ENCODE data around the gene RREB1. TPM values are rescaled to one million over a fixed set of nuclear protein-coding genes. Genes with fewer than 3 reads are reported as not detected.

Gene RREB1
- polyA plus RNA-seq, 4 donors, result 6.5 to 38.3 (median 11.5) TPM

DNA sequence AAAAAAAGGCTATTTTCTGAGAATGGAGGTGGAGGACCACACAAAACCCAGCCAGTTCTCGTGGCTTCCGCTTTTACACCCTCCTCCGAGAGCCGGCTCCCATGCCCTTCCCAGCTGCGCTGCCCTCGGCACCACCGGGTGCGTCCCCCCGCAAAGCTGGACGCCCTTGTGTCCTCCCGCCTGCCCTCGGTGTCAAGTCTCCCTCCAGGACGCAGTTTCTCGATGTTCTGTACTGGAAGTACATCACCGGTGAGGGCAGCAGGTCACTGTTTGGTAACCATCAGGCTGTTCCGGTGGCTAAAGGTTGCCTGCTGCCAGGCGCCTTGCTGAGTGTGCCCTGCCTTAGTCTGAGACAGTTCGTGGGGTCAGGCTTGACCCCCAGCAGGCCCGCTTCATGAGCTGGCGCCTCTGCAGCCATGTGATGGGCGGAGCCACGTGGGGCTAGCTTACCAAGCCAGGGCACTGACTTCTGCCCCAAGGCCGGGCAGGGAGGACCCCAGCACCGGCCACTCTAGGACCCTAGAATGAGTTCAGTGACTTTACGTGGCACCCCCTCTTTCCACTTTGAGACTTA, 34.6 kb downstream of the RREB1 start:
- 91 to 94% (median 94%) methylated on average over 25 of the region's 25 CpGs for WGBS, 3 donors
- FAIRE-seq (no peak), DNase-seq (no peak)
- Histone ChIP-seq H3K36me3 (ENCODE audit: control insufficient read depth in 3 of 3, insufficient read depth in 2 of 3, low read depth in 1 of 3, low read length in 3 of 3) (peaks cover 0 to 19% (median 0%) of the 10 kb centered on the region in 3 donors), H3K9me3 (ENCODE audit: control insufficient read depth in 2 of 2, insufficient read depth in 1 of 2, low read depth in 1 of 2, low read length in 1 of 2) (no peaks in the 10 kb centered on the region), H3K4me1 (ENCODE audit: control insufficient read depth in 3 of 3, insufficient read depth in 2 of 3, low read depth in 1 of 3, low read length in 2 of 3) (peaks cover 10 to 78% (median 27%) of the 10 kb centered on the region in 3 donors), H3K4me3 (ENCODE audit: low read depth in 1 of 3, low read length in 3 of 3) (no peak overlapping the region), H3K27ac (ENCODE audit: low read depth in 1 of 3, low read length in 2 of 3) (peak overlapping the region in 1 of 3 donors; percentile 5), H3K27me3 (ENCODE audit: control insufficient read depth in 3 of 3, insufficient read depth in 3 of 3, low read length in 3 of 3) (no peaks in the 10 kb centered on the region)

DNA sequence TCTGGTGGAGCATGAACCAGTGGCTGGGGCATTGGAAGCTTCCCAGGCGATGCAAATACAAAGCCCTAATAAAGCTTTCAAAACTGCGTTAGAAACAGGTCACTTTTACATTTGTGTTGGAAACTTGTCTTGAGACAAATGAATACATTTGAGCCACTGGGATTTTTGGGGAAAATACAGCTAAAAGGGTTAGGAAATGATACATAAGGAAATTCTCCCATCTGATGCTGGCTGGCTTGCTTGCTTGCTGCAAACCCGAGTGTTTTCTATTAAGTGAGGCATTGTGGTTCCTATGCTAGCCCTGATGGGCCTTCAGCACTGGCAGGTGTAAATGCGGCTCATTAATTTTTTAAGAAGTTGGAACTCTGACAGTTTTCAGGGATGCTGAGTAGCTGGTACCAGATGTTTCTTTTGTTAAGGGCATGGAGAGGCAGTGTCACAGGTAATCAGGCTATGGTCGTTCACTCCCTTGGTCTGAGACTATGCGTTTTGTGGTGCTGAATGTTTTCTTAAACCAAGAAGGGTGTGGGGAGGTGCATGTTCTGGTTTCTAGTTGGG, 35.2 kb downstream of the RREB1 start:
- no peak overlapping the region for H3K4me3 ChIP-seq (ENCODE audit: low read depth in 1 of 3, low read length in 3 of 3)
- no peak for FAIRE-seq
- 43 to 68% (median 55%) methylated on average over 6 of the region's 6 CpGs for WGBS, 3 donors
- peaks cover 10 to 74% (median 24%) of the 10 kb centered on the region in 3 donors for H3K4me1 ChIP-seq (ENCODE audit: control insufficient read depth in 3 of 3, insufficient read depth in 2 of 3, low read depth in 1 of 3, low read length in 2 of 3)
- no peaks in the 10 kb centered on the region for H3K9me3 ChIP-seq (ENCODE audit: control insufficient read depth in 2 of 2, insufficient read depth in 1 of 2, low read depth in 1 of 2, low read length in 1 of 2)
- no peak for DNase-seq
- peaks cover 0 to 19% (median 0%) of the 10 kb centered on the region in 3 donors for H3K36me3 ChIP-seq (ENCODE audit: control insufficient read depth in 3 of 3, insufficient read depth in 2 of 3, low read depth in 1 of 3, low read length in 3 of 3)
- no peaks in the 10 kb centered on the region for H3K27me3 ChIP-seq (ENCODE audit: control insufficient read depth in 3 of 3, insufficient read depth in 3 of 3, low read length in 3 of 3)
- H3K27ac ChIP-seq (ENCODE audit: low read depth in 1 of 3, low read length in 2 of 3), result peak overlapping the region in 2 of 3 donors; percentile 51 to 64

DNA sequence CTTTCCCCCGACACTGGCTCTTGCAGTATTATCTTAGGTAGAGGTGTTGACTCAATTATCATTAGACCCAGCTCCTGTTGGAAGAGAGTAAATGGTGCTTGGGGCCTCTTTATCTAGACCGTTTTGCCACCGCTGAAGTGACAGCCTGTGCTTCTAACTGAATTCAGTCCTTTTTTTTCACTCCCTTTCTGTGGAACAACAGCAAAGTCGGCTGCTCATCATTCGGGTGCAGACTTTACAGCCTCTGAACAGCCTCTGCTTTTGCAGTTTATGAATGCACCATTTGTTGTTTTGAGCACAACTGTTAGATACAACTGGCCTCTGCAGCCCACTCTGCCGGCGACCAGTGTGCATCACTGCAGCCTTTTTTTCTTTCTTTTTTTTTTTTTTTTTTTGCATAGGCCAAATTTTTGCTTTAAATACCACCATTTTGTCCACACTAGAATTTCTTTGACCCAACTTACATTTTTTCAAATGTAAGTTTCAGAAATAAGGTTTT, 35.8 kb downstream of the RREB1 start:
- FAIRE-seq (no peak), DNase-seq (no peak)
- no peak overlapping the region for H3K4me3 ChIP-seq (ENCODE audit: low read depth in 1 of 3, low read length in 3 of 3)
- peak overlapping the region in 2 of 3 donors; percentile 51 to 64 for H3K27ac ChIP-seq (ENCODE audit: low read depth in 1 of 3, low read length in 2 of 3)
- H3K27me3 ChIP-seq (ENCODE audit: control insufficient read depth in 3 of 3, insufficient read depth in 3 of 3, low read length in 3 of 3), result no peaks in the 10 kb centered on the region
- H3K9me3 ChIP-seq (ENCODE audit: control insufficient read depth in 2 of 2, insufficient read depth in 1 of 2, low read depth in 1 of 2, low read length in 1 of 2), result no peaks in the 10 kb centered on the region
- H3K4me1 ChIP-seq (ENCODE audit: control insufficient read depth in 3 of 3, insufficient read depth in 2 of 3, low read depth in 1 of 3, low read length in 2 of 3), result peaks cover 10 to 69% (median 29%) of the 10 kb centered on the region in 3 donors
- H3K36me3 ChIP-seq (ENCODE audit: control insufficient read depth in 3 of 3, insufficient read depth in 2 of 3, low read depth in 1 of 3, low read length in 3 of 3), result peaks cover 0 to 19% (median 0%) of the 10 kb centered on the region in 3 donors
- WGBS, 3 donors, result 17 to 47% (median 26%) methylated on average over 7 of the region's 7 CpGs

- Histone ChIP-seq H3K36me3 (ENCODE audit: control insufficient read depth in 3 of 3, insufficient read depth in 2 of 3, low read depth in 1 of 3, low read length in 3 of 3) (peaks cover 0 to 19% (median 0%) of the 10 kb centered on the region in 3 donors), H3K9me3 (ENCODE audit: control insufficient read depth in 2 of 2, insufficient read depth in 1 of 2, low read depth in 1 of 2, low read length in 1 of 2) (no peaks in the 10 kb centered on the region), H3K4me3 (ENCODE audit: low read depth in 1 of 3, low read length in 3 of 3) (no peak overlapping the region), H3K27ac (ENCODE audit: low read depth in 1 of 3, low read length in 2 of 3) (peak overlapping the region; percentile 56 to 88 (median 80)), H3K4me1 (ENCODE audit: control insufficient read depth in 3 of 3, insufficient read depth in 2 of 3, low read depth in 1 of 3, low read length in 2 of 3) (peaks cover 10 to 65% (median 29%) of the 10 kb centered on the region in 3 donors), H3K27me3 (ENCODE audit: control insufficient read depth in 3 of 3, insufficient read depth in 3 of 3, low read length in 3 of 3) (no peaks in the 10 kb centered on the region)
- WGBS, 3 donors, result 31 to 58% (median 47%) methylated on average over 7 of the region's 7 CpGs
- DNase-seq, result no peak
- no peak for FAIRE-seq
These were observed 37.3 kb downstream of the RREB1 start for GRCh38 chr6:7144872-7145584.

DNA sequence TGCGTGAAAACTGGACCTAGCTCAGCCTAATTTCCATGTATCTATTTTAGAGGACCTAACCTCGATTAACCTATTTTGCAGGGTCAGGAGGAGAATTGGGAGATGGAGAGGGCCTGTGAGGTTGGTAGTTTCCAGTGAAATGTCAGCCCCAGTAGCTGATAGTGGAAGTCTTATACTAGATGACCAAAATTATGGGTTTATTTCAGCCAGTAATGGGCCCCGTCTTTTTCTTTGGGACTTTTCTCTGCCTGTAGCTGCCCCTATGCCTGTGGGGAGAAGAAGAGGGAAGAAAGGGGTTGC, 37.8 kb downstream of the RREB1 start:
- no peak overlapping the region for H3K4me3 ChIP-seq (ENCODE audit: low read depth in 1 of 3, low read length in 3 of 3)
- peaks cover 0 to 19% (median 0%) of the 10 kb centered on the region in 3 donors for H3K36me3 ChIP-seq (ENCODE audit: control insufficient read depth in 3 of 3, insufficient read depth in 2 of 3, low read depth in 1 of 3, low read length in 3 of 3)
- no peaks in the 10 kb centered on the region for H3K9me3 ChIP-seq (ENCODE audit: control insufficient read depth in 2 of 2, insufficient read depth in 1 of 2, low read depth in 1 of 2, low read length in 1 of 2)
- WGBS, 3 donors, result 35 to 62% (median 37%) methylated on average over 3 of the region's 3 CpGs
- no peak for DNase-seq
- H3K27me3 ChIP-seq (ENCODE audit: control insufficient read depth in 3 of 3, insufficient read depth in 3 of 3, low read length in 3 of 3), result no peaks in the 10 kb centered on the region
- no peak for FAIRE-seq
- H3K27ac ChIP-seq (ENCODE audit: low read depth in 1 of 3, low read length in 2 of 3), result peak overlapping the region; percentile 56 to 88 (median 80)
- H3K4me1 ChIP-seq (ENCODE audit: control insufficient read depth in 3 of 3, insufficient read depth in 2 of 3, low read depth in 1 of 3, low read length in 2 of 3), result peaks cover 11 to 62% (median 27%) of the 10 kb centered on the region in 3 donors

- Histone ChIP-seq H3K9me3 (ENCODE audit: control insufficient read depth in 2 of 2, insufficient read depth in 1 of 2, low read depth in 1 of 2, low read length in 1 of 2) (no peaks in the 10 kb centered on the region), H3K4me1 (ENCODE audit: control insufficient read depth in 3 of 3, insufficient read depth in 2 of 3, low read depth in 1 of 3, low read length in 2 of 3) (peaks cover 13 to 68% (median 25%) of the 10 kb centered on the region in 3 donors), H3K27me3 (ENCODE audit: control insufficient read depth in 3 of 3, insufficient read depth in 3 of 3, low read length in 3 of 3) (no peaks in the 10 kb centered on the region), H3K36me3 (ENCODE audit: control insufficient read depth in 3 of 3, insufficient read depth in 2 of 3, low read depth in 1 of 3, low read length in 3 of 3) (peaks cover 0 to 19% (median 0%) of the 10 kb centered on the region in 3 donors), H3K27ac (ENCODE audit: low read depth in 1 of 3, low read length in 2 of 3) (peak overlapping the region; percentile 56 to 88 (median 80)), H3K4me3 (ENCODE audit: low read depth in 1 of 3, low read length in 3 of 3) (peak overlapping the region in 1 of 3 donors; percentile 11)
- no peak for FAIRE-seq
- peak; percentile 69 to 78 for DNase-seq
- WGBS, 3 donors, result 14 to 32% (median 22%) methylated on average over 19 of the region's 19 CpGs
These were observed 38.4 kb downstream of the RREB1 start for GRCh38 chr6:7145885-7146828.

GRCh38 chr6:7147051-7147671, 39.4 kb downstream of the RREB1 start:
- 37 to 47% (median 43%) methylated on average over 7 of the region's 7 CpGs for WGBS, 3 donors
- H3K27ac ChIP-seq (ENCODE audit: low read depth in 1 of 3, low read length in 2 of 3), result peak overlapping the region; percentile 56 to 88 (median 80)
- no peaks in the 10 kb centered on the region for H3K9me3 ChIP-seq (ENCODE audit: control insufficient read depth in 2 of 2, insufficient read depth in 1 of 2, low read depth in 1 of 2, low read length in 1 of 2)
- no peaks in the 10 kb centered on the region for H3K27me3 ChIP-seq (ENCODE audit: control insufficient read depth in 3 of 3, insufficient read depth in 3 of 3, low read length in 3 of 3)
- H3K4me3 ChIP-seq (ENCODE audit: low read depth in 1 of 3, low read length in 3 of 3), result no peak overlapping the region
- H3K4me1 ChIP-seq (ENCODE audit: control insufficient read depth in 3 of 3, insufficient read depth in 2 of 3, low read depth in 1 of 3, low read length in 2 of 3), result peaks cover 16 to 70% (median 25%) of the 10 kb centered on the region in 3 donors
- DNase-seq (no peak), FAIRE-seq (no peak)
- peaks cover 0 to 22% (median 0%) of the 10 kb centered on the region in 3 donors for H3K36me3 ChIP-seq (ENCODE audit: control insufficient read depth in 3 of 3, insufficient read depth in 2 of 3, low read depth in 1 of 3, low read length in 3 of 3)

Measured in small intestine (tissue), 7 donors.